Measurements from ENCODE around the gene NDUFA6. TPM values are rescaled to one million over a fixed set of nuclear protein-coding genes. Genes with fewer than 3 reads are reported as not detected.

Gene NDUFA6
- total RNA-seq, 1 experiment from 2014 or later = 84.9 TPM

DNA sequence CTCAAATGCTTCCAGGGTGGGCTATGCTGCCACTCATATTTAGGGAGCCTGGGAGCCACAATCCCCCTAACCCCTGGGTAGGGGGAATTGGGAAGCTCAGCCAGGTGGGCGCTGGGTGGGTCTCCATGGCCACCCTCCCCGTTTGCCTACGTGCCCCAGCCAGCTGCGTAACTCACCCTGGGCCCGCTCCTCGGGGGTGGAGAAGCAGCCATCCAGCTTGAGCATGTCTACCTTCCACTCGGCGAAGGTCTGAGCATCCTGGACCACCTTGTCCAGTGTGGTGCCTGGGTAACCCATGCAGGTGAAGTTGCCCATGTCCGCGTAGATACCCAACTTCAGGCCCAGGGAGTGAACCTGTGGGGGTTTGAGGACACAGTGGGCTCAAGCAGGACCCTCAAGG lies 23.6 kb downstream of the NDUFA6 start:
- DNase-seq = no peak
- H3K9me3 ChIP-seq (ENCODE audit: insufficient read depth, low read depth) = no peaks in the 10 kb centered on the region
- no peaks in the 10 kb centered on the region for H3K9me2 ChIP-seq (ENCODE audit: insufficient read depth)
- ChIA-PET POLR2A (ENCODE audit: unreplicated experiment) (no interaction called here), CTCF (no interaction called here)
- peaks cover 16% of the 10 kb centered on the region for H3K4me1 ChIP-seq (replicated peaks; ENCODE audit: insufficient read depth)
- no TSS peak for BruUV-seq (replicated peaks)
- no peaks in the 10 kb centered on the region for H3K79me2 ChIP-seq (ENCODE audit: low read depth)
- TF ChIP-seq EZH2 (IDR thresholded peaks at IDR 0.05; ENCODE audit: low read depth) = no peak
- TF ChIP-seq, protein P1, sequence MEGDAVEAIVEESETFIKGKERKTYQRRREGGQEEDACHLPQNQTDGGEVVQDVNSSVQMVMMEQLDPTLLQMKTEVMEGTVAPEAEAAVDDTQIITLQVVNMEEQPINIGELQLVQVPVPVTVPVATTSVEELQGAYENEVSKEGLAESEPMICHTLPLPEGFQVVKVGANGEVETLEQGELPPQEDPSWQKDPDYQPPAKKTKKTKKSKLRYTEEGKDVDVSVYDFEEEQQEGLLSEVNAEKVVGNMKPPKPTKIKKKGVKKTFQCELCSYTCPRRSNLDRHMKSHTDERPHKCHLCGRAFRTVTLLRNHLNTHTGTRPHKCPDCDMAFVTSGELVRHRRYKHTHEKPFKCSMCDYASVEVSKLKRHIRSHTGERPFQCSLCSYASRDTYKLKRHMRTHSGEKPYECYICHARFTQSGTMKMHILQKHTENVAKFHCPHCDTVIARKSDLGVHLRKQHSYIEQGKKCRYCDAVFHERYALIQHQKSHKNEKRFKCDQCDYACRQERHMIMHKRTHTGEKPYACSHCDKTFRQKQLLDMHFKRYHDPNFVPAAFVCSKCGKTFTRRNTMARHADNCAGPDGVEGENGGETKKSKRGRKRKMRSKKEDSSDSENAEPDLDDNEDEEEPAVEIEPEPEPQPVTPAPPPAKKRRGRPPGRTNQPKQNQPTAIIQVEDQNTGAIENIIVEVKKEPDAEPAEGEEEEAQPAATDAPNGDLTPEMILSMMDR (conservative IDR thresholded peaks at IDR 0.05) = no peak
- no peak overlapping the region for H2AFZ ChIP-seq
- H3F3A ChIP-seq (ENCODE audit: insufficient read depth, low read depth) = peaks cover 10% of the 10 kb centered on the region; the same call in 1 of the 2 replicates
- H4K20me1 ChIP-seq (ENCODE audit: insufficient read depth) = no peaks in the 10 kb centered on the region
- no peak overlapping the region for H3K27ac ChIP-seq
- H3K36me3 ChIP-seq (ENCODE audit: low read depth) = no peaks in the 10 kb centered on the region
- H3K27me3 ChIP-seq (ENCODE audit: insufficient read depth, low read depth) = no peaks in the 10 kb centered on the region
- H3K4me2 ChIP-seq = no peak overlapping the region
- H3K4me3 ChIP-seq = no peak overlapping the region
- intact Hi-C loops (cut with micrococcal nuclease; ENCODE audit: unreplicated experiment) = no loop called here

DNA sequence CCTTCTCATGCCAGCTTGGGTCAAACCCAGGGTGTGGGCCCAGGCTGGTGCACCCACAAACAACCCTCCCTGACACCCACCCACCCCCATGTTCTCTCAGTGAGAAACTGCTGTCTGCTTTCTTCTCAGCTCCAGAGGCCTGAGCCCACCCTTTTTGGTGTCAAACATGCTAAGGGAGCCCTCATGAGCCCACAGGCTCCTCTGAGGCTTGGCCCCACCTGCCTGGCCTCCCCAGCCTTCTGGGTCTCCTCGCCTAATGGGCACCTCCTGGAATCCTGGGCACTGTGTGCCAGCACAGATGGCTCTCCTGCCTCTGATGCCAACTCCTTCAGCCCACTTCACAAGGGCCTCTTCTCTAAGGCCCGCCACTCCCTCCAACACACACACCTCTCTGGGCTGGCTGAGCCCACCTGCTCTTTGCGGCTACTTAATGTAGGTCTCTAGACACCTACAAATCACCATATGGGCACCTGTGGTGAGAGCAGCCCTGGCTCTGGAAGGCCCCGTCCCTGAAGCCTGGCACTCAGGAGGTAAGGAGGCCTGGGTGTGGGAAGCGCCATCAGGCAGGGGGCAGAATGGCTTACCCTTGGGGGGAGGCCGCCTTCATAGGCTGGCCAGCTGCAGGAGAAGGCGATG lies 24.3 kb downstream of the NDUFA6 start:
- H3K4me2 ChIP-seq = no peak overlapping the region
- CTCF ChIA-PET = no interaction called here
- no peaks in the 10 kb centered on the region for H3K9me3 ChIP-seq (ENCODE audit: insufficient read depth, low read depth)
- H3F3A ChIP-seq (ENCODE audit: insufficient read depth, low read depth) = peaks cover 10% of the 10 kb centered on the region; the same call in 1 of the 2 replicates
- no peaks in the 10 kb centered on the region for H4K20me1 ChIP-seq (ENCODE audit: insufficient read depth)
- no peaks in the 10 kb centered on the region for H3K27me3 ChIP-seq (ENCODE audit: insufficient read depth, low read depth)
- H3K9me2 ChIP-seq (ENCODE audit: insufficient read depth) = no peaks in the 10 kb centered on the region
- no peaks in the 10 kb centered on the region for H3K79me2 ChIP-seq (ENCODE audit: low read depth)
- POLR2A ChIA-PET (ENCODE audit: unreplicated experiment) = no interaction called here
- TF ChIP-seq EZH2 (IDR thresholded peaks at IDR 0.05; ENCODE audit: low read depth) = no peak
- TF ChIP-seq, protein P1 (conservative IDR thresholded peaks at IDR 0.05) = no peak
- intact Hi-C loops (cut with micrococcal nuclease; ENCODE audit: unreplicated experiment) = no loop called here
- BruUV-seq (replicated peaks) = no TSS peak
- no peak overlapping the region for H2AFZ ChIP-seq
- no peak for DNase-seq
- no peaks in the 10 kb centered on the region for H3K36me3 ChIP-seq (ENCODE audit: low read depth)
- H3K4me1 ChIP-seq (replicated peaks; ENCODE audit: insufficient read depth) = peaks cover 10% of the 10 kb centered on the region
- H3K27ac ChIP-seq = no peak overlapping the region
- H3K4me3 ChIP-seq = no peak overlapping the region

DNA sequence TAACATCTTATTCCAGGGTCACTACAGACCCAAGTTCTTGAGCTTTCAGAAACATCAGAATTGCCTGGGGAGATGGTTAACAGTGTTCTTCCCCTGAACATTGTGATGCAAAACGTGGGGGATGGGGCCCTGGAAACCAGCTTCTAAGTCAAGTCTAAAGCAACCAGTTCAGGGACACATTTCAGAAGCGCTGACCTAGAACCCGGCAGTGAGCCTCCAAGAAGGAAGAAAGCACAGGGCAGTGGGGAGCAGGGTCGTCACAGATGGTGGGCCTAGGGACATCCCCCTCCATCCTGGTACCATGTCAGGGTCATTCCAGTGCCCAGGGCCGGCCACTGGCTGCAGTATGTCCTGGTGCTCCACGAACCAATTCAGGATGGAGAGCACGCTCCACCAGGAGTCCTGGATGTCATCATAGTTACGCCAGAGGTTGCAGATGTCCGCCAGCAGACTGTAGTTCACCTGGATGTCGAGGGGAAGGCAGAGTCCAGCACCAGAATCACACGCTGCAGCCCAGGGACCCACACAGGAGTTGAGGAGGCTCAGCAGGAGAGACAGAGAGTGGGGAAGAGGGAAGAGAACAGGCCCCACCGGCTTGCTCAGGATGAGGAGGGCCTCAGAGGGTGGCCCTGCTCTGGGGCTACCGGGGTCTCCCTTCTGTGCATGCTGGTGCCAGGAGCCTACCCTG lies 25.0 kb downstream of the NDUFA6 start:
- Histone ChIP-seq H4K20me1 (ENCODE audit: insufficient read depth) (no peaks in the 10 kb centered on the region), H3K4me1 (replicated peaks; ENCODE audit: insufficient read depth) (peaks cover 8% of the 10 kb centered on the region), H3K27ac (no peak overlapping the region), H3F3A (ENCODE audit: insufficient read depth, low read depth) (peaks cover 10% of the 10 kb centered on the region; the same call in 1 of the 2 replicates), H3K27me3 (ENCODE audit: insufficient read depth, low read depth) (no peaks in the 10 kb centered on the region), H3K9me2 (ENCODE audit: insufficient read depth) (no peaks in the 10 kb centered on the region), H3K36me3 (ENCODE audit: low read depth) (no peaks in the 10 kb centered on the region), H3K79me2 (ENCODE audit: low read depth) (no peaks in the 10 kb centered on the region), H3K4me2 (no peak overlapping the region), H3K9me3 (ENCODE audit: insufficient read depth, low read depth) (no peaks in the 10 kb centered on the region), H2AFZ (no peak overlapping the region), H3K4me3 (no peak overlapping the region)
- ChIA-PET POLR2A (ENCODE audit: unreplicated experiment) (no interaction called here), CTCF (no interaction called here)
- intact Hi-C loops (cut with micrococcal nuclease; ENCODE audit: unreplicated experiment) = no loop called here
- no peak for TF ChIP-seq EZH2 (IDR thresholded peaks at IDR 0.05; ENCODE audit: low read depth)
- TF ChIP-seq, protein P1 (conservative IDR thresholded peaks at IDR 0.05) = no peak
- no TSS peak for BruUV-seq (replicated peaks)
- no peak for DNase-seq
